Measurements from ENCODE around the gene USP11. TPM values are rescaled to one million over a fixed set of nuclear protein-coding genes. Genes with fewer than 3 reads are reported as not detected.

Gene USP11
- total RNA-seq, 1 experiment from 2014 or later, result 122 TPM

- no peaks in the 10 kb centered on the region for H3K27me3 ChIP-seq (replicated peaks; ENCODE audit: insufficient read depth, low read depth, low read length, poor library complexity)
- ChIA-PET POLR2A (ENCODE audit: low non-redundant PET) (no interaction called here), CTCF (no interaction called here)
- no peak for TF ChIP-seq CTCF (conservative IDR thresholded peaks at IDR 0.05; ENCODE audit: low read depth, low read length)
- no peak for TF ChIP-seq EZH2 (IDR thresholded peaks at IDR 0.05; ENCODE audit: borderline replicate concordance, low read depth, low read length, poor library complexity, severe bottlenecking)
- H3K9me3 ChIP-seq (ENCODE audit: low read depth, low read length, poor library complexity, severe bottlenecking), result no peaks in the 10 kb centered on the region
- no peak for DNase-seq (ENCODE audit: low spot score)
- H3K27ac ChIP-seq (ENCODE audit: low read depth, low read length, poor library complexity, severe bottlenecking), result no peak overlapping the region
- BruUV-seq (replicated peaks), result no TSS peak
- intact Hi-C loops (cut with micrococcal nuclease; ENCODE audit: unreplicated experiment), result no loop called here
- H3K4me1 ChIP-seq (ENCODE audit: insufficient read depth, low read length, poor library complexity, severe bottlenecking), result peaks cover 17% of the 10 kb centered on the region
- H3K36me3 ChIP-seq (ENCODE audit: insufficient read depth, low read length, poor library complexity, severe bottlenecking), result peaks cover 86% of the 10 kb centered on the region
- H3K4me3 ChIP-seq (ENCODE audit: low read depth, low read length, poor library complexity, severe bottlenecking), result no peak overlapping the region
Observed at GRCh38 chrX:47199286-47199685, 33.5 kb upstream of the USP11 start.

GRCh38 chrX:47200385-47201150 is 32.2 kb upstream of the USP11 start:
- intact Hi-C loops (cut with micrococcal nuclease; ENCODE audit: unreplicated experiment), result no loop called here
- no peak overlapping the region for H3K4me3 ChIP-seq (ENCODE audit: low read depth, low read length, poor library complexity, severe bottlenecking)
- H3K9me3 ChIP-seq (ENCODE audit: low read depth, low read length, poor library complexity, severe bottlenecking), result no peaks in the 10 kb centered on the region
- no TSS peak for BruUV-seq (replicated peaks)
- no peak overlapping the region for H3K27ac ChIP-seq (ENCODE audit: low read depth, low read length, poor library complexity, severe bottlenecking)
- H3K27me3 ChIP-seq (replicated peaks; ENCODE audit: insufficient read depth, low read depth, low read length, poor library complexity), result no peaks in the 10 kb centered on the region
- POLR2A ChIA-PET (ENCODE audit: low non-redundant PET), result no interaction called here
- TF ChIP-seq CTCF (conservative IDR thresholded peaks at IDR 0.05; ENCODE audit: low read depth, low read length) (no peak), EZH2 (IDR thresholded peaks at IDR 0.05; ENCODE audit: borderline replicate concordance, low read depth, low read length, poor library complexity, severe bottlenecking) (no peak)
- CTCF ChIA-PET, result no interaction called here
- no peak for DNase-seq (ENCODE audit: low spot score)
- peaks cover 97% of the 10 kb centered on the region for H3K36me3 ChIP-seq (ENCODE audit: insufficient read depth, low read length, poor library complexity, severe bottlenecking)
- peaks cover 9% of the 10 kb centered on the region for H3K4me1 ChIP-seq (ENCODE audit: insufficient read depth, low read length, poor library complexity, severe bottlenecking)

GRCh38 chrX:47201345-47201944 is 31.4 kb upstream of the USP11 start:
- CTCF ChIA-PET, result no interaction called here
- no peak for DNase-seq (ENCODE audit: low spot score)
- H3K4me3 ChIP-seq (ENCODE audit: low read depth, low read length, poor library complexity, severe bottlenecking), result no peak overlapping the region
- peaks cover 97% of the 10 kb centered on the region for H3K36me3 ChIP-seq (ENCODE audit: insufficient read depth, low read length, poor library complexity, severe bottlenecking)
- POLR2A ChIA-PET (ENCODE audit: low non-redundant PET), result no interaction called here
- peaks cover under 1% of the 10 kb centered on the region for H3K4me1 ChIP-seq (ENCODE audit: insufficient read depth, low read length, poor library complexity, severe bottlenecking)
- H3K27ac ChIP-seq (ENCODE audit: low read depth, low read length, poor library complexity, severe bottlenecking), result no peak overlapping the region
- no peaks in the 10 kb centered on the region for H3K27me3 ChIP-seq (replicated peaks; ENCODE audit: insufficient read depth, low read depth, low read length, poor library complexity)
- TF ChIP-seq EZH2 (IDR thresholded peaks at IDR 0.05; ENCODE audit: borderline replicate concordance, low read depth, low read length, poor library complexity, severe bottlenecking), result no peak
- TF ChIP-seq CTCF (conservative IDR thresholded peaks at IDR 0.05; ENCODE audit: low read depth, low read length), result no peak
- BruUV-seq (replicated peaks), result no TSS peak
- H3K9me3 ChIP-seq (ENCODE audit: low read depth, low read length, poor library complexity, severe bottlenecking), result no peaks in the 10 kb centered on the region
- intact Hi-C loops (cut with micrococcal nuclease; ENCODE audit: unreplicated experiment), result no loop called here

Data from A673 (cell line).